Spleen (tissue), 11 donors: Measurements from ENCODE around the gene TXN2. TPM values are rescaled to one million over a fixed set of nuclear protein-coding genes. Genes with fewer than 3 reads are reported as not detected.
"Not testable (repeated sequence)": the region's sequence is repeated elsewhere in the genome, so short reads cannot be mapped to it uniquely, and the experiment has no call there.

Source experiments
- DNase-seq: peaks from one replicate; pipeline ENCODE4 v3.0.0-alpha.2; 2020
- H3K27ac ChIP-seq, 8 donors: fragments of 200-600 bp; sonication (generic) in 7 of 8; 1 replicate in 4 of 8; 2 replicates in 4 of 8; pipeline versions ENCODE4 v1.5.0 to v1.8.0; 2016 to 2021; ENCODE audit warnings: inconsistent platforms in 4 of 8, mild to moderate bottlenecking in 4 of 8, moderate library complexity in 1 of 8
- H3K27me3 ChIP-seq, 7 donors: fragments of 200-600 bp; sonication (generic) in 6 of 7; replicated peaks in 1 of 7; 1 replicate in 4 of 7; 2 replicates in 3 of 7; pipeline versions ENCODE4 v1.5.0 to v1.8.0; 2016 to 2021; ENCODE audit warnings: inconsistent platforms in 3 of 7, mild to moderate bottlenecking in 1 of 7
- H3K36me3 ChIP-seq, 6 donors: fragments of 200-600 bp; sonication (generic) in 5 of 6; 1 replicate in 4 of 6; 2 replicates in 2 of 6; pipeline versions ENCODE4 v1.5.0 to v1.8.0; 2016 to 2021; ENCODE audit warnings: inconsistent platforms in 2 of 6
- H3K4me1 ChIP-seq, 6 donors: fragments of 200-600 bp; sonication (generic) in 5 of 6; 1 replicate in 3 of 6; 2 replicates in 3 of 6; pipeline versions ENCODE4 v1.5.0 to v1.8.0; 2016 to 2021; ENCODE audit warnings: inconsistent platforms in 3 of 6
- H3K4me3 ChIP-seq, 8 donors: fragments of 200-600 bp; sonication (generic) in 7 of 8; 1 replicate in 4 of 8; 2 replicates in 4 of 8; pipeline versions ENCODE4 v1.5.0 to v1.8.0; 2016 to 2021; ENCODE audit warnings: inconsistent platforms in 4 of 8, mild to moderate bottlenecking in 4 of 8, moderate library complexity in 2 of 8
- H3K9me3 ChIP-seq, 8 donors: fragments of 200-600 bp; sonication (generic) in 7 of 8; 1 replicate in 4 of 8; 2 replicates in 4 of 8; pipeline versions ENCODE4 v1.5.0 to v1.8.0; 2016 to 2021; ENCODE audit warnings: inconsistent platforms in 4 of 8
- POLR2A ChIP-seq, 3 donors: fragments of 450-650 bp; IDR thresholded peaks; one replicate each; pipeline ENCODE4 v1.5.1; 2017; ENCODE audit warnings: antibody characterized with exemption in 3 of 3, mild to moderate bottlenecking in 1 of 3
- POLR2AphosphoS5 ChIP-seq, 3 donors: sonication (generic); formaldehyde crosslinking; IDR thresholded peaks; one replicate each; pipeline ENCODE4 v1.5.1; 2017; ENCODE audit warnings: antibody characterized with exemption in 3 of 3
- WGBS, 5 donors: extraction: QIAGEN DNeasy Blood & Tissue Kit in 3 of 5; methylation state at CpG; one replicate each; pipeline versions ENCODE4 v1.1.5 to v1.1.7; 2013 to 2018; 5-methylcytosine and 5-hydroxymethylcytosine counted together
- intact Hi-C: fragments of 100-400 bp; cut with DNase I; formaldehyde crosslinking; loops from one replicate; pipeline ENCODE4 v1.15.0; 2023; ENCODE audit warnings: low total_unique reads
- polyA plus RNA-seq, 3 donors: library from polyadenylated mRNA; stranded (reverse); fragments of 200-250 nt; gene quantifications; one replicate each; pipeline ENCODE4 v1.2.1, GENCODE V29; 2013
- total RNA-seq, 7 donors: library from RNA; depleted of rRNA in 3 of 7; stranded (reverse); fragments of >200 nt in 3 of 7; fragmentation: NEBNext Ultra II Directional in 4 of 7; extraction: Animal tissue kit (Norgen Biotek cat#: 25700) in 4 of 7; gene quantifications; one replicate each; pipeline versions ENCODE4 v1.1.0 to v1.2.1, GENCODE V29; 2016 to 2021
- TF ChIP-seq, protein P1 (sequence below), 11 experiments: fragments of 200-600 bp in 7 of 11; fragments of 450-650 bp in 4 of 11; sonication (generic) in 4 of 11; IDR thresholded peaks in 8 of 11; conservative IDR thresholded peaks in 3 of 11; 1 replicate in 7 of 11; 2 replicates in 4 of 11; pipeline versions ENCODE4 v1.4.0 to v1.8.0; 2016 to 2021; ENCODE audit warnings: antibody characterized with exemption in 11 of 11, inconsistent platforms in 4 of 11, mild to moderate bottlenecking in 1 of 11
- donor health status: healthy with polysubstance abuse.
- donor health status: DM: no; HTN: no; CAD: no; lungs with moderate emphysema.
- donor health status: DM: no; HTN: no; CAD: no.
- donor health status: Bipolar disorder and iron deficiency.
- donor health status: healthy.
- donor health status: DM: no; HTN: no; CAD: no.
- donor health status: DM: yes; HTN: yes; CAD: no.

Gene TXN2
- total and polyA plus RNA-seq, 10 donors, result 52.6 to 105 (median 68.7) TPM

DNA sequence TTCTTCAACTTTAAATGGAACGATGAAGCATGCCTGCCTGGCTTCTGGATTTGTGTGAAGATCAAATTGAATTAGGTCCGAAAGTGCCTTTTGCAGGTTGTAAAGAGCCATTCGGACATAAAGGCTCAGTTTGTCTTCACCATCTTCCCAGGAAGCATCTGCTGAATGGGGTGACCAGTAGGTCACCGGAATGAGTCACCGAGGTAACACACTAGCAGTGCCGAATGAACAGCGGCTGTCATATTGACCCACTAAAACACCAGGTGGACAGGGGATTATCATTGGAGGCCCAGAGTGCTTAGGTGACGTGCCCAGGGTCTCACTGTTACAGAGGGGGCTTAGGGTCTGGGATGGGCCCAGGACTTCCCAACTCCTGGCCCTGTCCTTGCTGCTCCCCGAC lies 50.6 kb downstream of the TXN2 start:
- Histone ChIP-seq H3K27me3 (no peaks in the 10 kb centered on the region), H3K36me3 (no peaks in the 10 kb centered on the region), H3K4me1 (peaks cover 19 to 69% (median 41%) of the 10 kb centered on the region in 6 donors), H3K9me3 (no peaks in the 10 kb centered on the region), H3K4me3 (no peak overlapping the region), H3K27ac (peak overlapping the region in 3 of 8 donors; percentile 16 to 83 (median 18))
- 78 to 93% (median 85%) methylated on average over 7 to 9 of the region's 9 CpGs for WGBS, 5 donors
- intact Hi-C loops, result no loop called here
- no peak for DNase-seq
- TF ChIP-seq POLR2AphosphoS5 (IDR thresholded peaks at IDR 0.05) (no peak), POLR2A (IDR thresholded peaks at IDR 0.05) (no peak)
- TF ChIP-seq, protein P1, sequence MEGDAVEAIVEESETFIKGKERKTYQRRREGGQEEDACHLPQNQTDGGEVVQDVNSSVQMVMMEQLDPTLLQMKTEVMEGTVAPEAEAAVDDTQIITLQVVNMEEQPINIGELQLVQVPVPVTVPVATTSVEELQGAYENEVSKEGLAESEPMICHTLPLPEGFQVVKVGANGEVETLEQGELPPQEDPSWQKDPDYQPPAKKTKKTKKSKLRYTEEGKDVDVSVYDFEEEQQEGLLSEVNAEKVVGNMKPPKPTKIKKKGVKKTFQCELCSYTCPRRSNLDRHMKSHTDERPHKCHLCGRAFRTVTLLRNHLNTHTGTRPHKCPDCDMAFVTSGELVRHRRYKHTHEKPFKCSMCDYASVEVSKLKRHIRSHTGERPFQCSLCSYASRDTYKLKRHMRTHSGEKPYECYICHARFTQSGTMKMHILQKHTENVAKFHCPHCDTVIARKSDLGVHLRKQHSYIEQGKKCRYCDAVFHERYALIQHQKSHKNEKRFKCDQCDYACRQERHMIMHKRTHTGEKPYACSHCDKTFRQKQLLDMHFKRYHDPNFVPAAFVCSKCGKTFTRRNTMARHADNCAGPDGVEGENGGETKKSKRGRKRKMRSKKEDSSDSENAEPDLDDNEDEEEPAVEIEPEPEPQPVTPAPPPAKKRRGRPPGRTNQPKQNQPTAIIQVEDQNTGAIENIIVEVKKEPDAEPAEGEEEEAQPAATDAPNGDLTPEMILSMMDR (IDR thresholded peaks at IDR 0.05 in 8 of 11, conservative IDR thresholded peaks at IDR 0.05 in 3 of 11), result no peak

DNA sequence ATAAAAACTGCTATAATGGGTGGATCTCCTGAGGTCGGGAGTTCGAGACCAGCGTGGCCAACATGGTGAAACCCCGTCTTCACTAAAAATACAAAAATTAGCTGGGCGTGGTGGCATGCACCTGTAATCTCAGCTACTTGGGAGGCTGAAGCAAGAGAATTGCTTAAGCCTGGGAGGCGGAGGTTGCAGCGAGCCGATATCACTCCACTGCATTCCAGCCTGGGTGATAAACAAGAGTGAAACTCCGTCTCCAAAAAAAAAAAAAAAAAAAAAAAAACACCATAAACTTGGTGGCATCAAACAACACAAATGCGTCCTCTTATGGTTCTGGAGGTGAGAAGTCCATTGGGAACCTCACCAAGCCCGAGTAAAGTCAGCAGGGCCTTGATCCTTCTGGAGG lies 53.5 kb downstream of the TXN2 start:
- DNase-seq, H3K9me3 ChIP-seq, intact Hi-C loops, H3K36me3 ChIP-seq, H3K27me3 ChIP-seq, H3K4me3 ChIP-seq: not testable (repeated sequence)
- H3K27ac ChIP-seq, result peak overlapping the region in 3 of 8 donors; percentile 73
- peaks cover 10 to 69% (median 33%) of the 10 kb centered on the region in 6 donors for H3K4me1 ChIP-seq
- 87 to 93% (median 89%) methylated on average over 11 of the region's 11 CpGs for WGBS, 5 donors

DNA sequence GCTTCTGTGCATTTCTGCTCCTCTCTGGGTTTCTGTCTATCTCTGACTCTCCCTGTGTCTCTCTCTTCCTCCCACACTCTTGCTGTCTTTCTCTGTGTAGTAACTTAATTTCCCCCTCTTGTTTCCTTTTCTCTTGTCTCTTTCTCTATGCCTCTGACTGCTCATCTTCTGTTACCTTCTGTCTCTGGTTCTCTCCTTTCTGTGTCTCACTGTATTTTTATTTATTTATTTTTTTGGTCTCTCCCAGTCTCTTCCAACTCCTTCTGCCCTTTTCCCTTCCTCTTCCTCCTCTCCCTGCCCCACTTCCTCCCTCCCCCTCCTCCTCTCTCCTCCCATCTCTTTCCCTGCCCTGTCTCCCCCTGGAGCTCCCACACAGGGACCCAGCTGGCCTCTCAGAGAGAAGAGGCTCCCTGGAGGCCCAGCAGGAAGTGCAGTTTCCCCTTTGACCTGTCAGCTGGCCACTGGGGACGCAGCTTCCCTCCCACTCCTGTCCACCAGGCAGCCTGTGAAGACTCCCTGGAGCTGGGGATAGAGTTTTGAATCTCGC lies 55.4 kb downstream of the TXN2 start:
- Histone ChIP-seq H3K27ac (peak overlapping the region in 7 of 8 donors; percentile 56 to 73 (median 65)), H3K9me3 (no peaks in the 10 kb centered on the region), H3K36me3 (no peaks in the 10 kb centered on the region), H3K4me1 (peaks cover 10 to 59% (median 30%) of the 10 kb centered on the region in 6 donors), H3K4me3 (no peak overlapping the region), H3K27me3 (no peaks in the 10 kb centered on the region)
- peak; percentile 85 for DNase-seq
- WGBS, 5 donors, result 26 to 55% (median 37%) methylated on average over 2 of the region's 2 CpGs
- intact Hi-C loops, result no loop called here
- TF ChIP-seq, protein P1 (IDR thresholded peaks at IDR 0.05 in 8 of 11, conservative IDR thresholded peaks at IDR 0.05 in 3 of 11), result peak in 6 of 11 experiments; percentile 15 to 50 (median 46)
- peak; percentile 36 to 65 (median 45) for TF ChIP-seq POLR2AphosphoS5 (IDR thresholded peaks at IDR 0.05)
- TF ChIP-seq POLR2A (IDR thresholded peaks at IDR 0.05), result no peak

DNA sequence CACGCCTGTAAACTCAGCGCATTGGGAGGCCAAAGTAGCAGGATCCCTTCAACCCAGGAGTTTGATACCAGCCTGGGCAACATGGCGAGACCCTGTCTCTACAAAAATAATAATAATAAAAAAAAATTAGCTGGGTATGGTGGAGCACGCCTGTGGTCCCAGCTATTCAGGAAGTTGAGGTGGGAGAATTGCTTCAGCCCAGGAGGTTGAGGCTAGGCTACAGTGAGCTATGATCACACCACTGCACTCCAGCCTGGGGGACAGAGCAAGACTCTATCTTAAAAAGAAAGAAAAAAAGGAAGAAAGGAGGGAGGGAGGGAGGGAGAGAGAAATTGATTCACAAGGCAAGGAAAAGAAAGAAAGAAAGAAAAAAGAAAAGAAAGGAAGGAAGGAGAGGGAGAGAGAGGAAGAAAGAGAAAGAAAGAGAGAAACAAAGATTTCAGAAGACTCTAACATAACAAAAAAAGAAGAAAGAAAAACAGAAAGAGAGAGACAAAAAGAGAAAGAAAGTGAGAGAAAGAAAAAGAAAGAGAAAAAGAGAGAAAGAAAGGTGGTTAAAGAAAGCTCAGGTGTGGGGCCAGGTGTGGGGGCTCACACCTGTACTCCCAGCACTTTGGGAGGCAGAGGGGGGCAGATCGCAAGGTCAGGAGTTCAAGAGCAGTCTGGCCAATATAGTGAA lies 56.4 kb downstream of the TXN2 start:
- intact Hi-C loops, result no loop called here
- no peak for DNase-seq
- no peaks in the 10 kb centered on the region for H3K36me3 ChIP-seq
- no peaks in the 10 kb centered on the region for H3K9me3 ChIP-seq
- TF ChIP-seq POLR2AphosphoS5 (IDR thresholded peaks at IDR 0.05) (no peak), POLR2A (IDR thresholded peaks at IDR 0.05) (no peak)
- TF ChIP-seq, protein P1 (IDR thresholded peaks at IDR 0.05 in 8 of 11, conservative IDR thresholded peaks at IDR 0.05 in 3 of 11), result no peak
- H3K4me1 ChIP-seq, result peaks cover 11 to 69% (median 36%) of the 10 kb centered on the region in 6 donors
- WGBS, 5 donors, result 79 to 86% (median 82%) methylated on average over 5 of the region's 5 CpGs
- H3K27me3 ChIP-seq, result no peaks in the 10 kb centered on the region
- no peak overlapping the region for H3K4me3 ChIP-seq
- peak overlapping the region in 7 of 8 donors; percentile 56 to 73 (median 65) for H3K27ac ChIP-seq

DNA sequence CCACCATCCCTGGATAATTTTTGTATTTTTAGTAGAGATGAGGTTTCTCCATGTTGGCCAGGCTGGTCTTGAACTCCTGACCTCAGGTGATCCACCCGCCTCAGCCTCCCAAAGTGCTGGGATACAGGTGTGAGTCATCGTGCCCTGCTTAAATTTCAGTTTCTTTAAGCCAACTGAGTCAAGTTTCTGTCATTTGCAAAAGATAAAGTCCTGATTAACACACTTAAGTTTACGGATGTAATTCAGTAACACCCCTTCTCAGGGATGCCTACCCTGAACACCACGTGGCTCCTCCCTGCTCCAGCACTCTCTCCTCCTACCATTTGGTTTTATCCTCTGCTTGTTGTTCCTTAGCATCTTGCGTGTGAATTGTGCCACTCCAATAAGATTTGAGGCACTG lies 57.0 kb downstream of the TXN2 start:
- 84 to 94% (median 87%) methylated on average over 5 of the region's 5 CpGs for WGBS, 5 donors

More for the DNA sequence above, 57.0 kb downstream of the TXN2 start:
- H3K4me3 ChIP-seq, H3K9me3 ChIP-seq, H3K27me3 ChIP-seq, intact Hi-C loops, DNase-seq, H3K36me3 ChIP-seq: not testable (repeated sequence)
- Histone ChIP-seq H3K4me1 (peaks cover 15 to 74% (median 41%) of the 10 kb centered on the region in 6 donors), H3K27ac (peak overlapping the region in 6 of 8 donors; percentile 8 to 73 (median 69))
